Panc1 (cell line): ENCODE results near the gene ACCS. TPM values are rescaled to one million over a fixed set of nuclear protein-coding genes. Genes with fewer than 3 reads are reported as not detected.

ENCODE experiments used
- ATAC-seq: fragments of 200-7000 bp; cut with Tn5 transposase; 2 replicates; pipeline ENCODE4 v1.9.1; 2020; ENCODE audit warnings: mild to moderate bottlenecking, moderate library complexity
- BruUV-seq: library from RNA; stranded (reverse); fragments of 400-500 nt; replicated peaks from 2 replicates; lab custom pipeline; 2021; lab: Mats Ljungman, UMichigan
- CTCF ChIA-PET: fragments of 300-600 bp; sonication (Branson Sonifier 250); formaldehyde crosslinking; loops from one replicate; lab custom pipeline; 2022; ENCODE audit warnings: antibody characterized with exemption; lab: Charles Lee
- POLR2A ChIA-PET: fragments of 300-600 bp; sonication (Branson Sonifier 250); formaldehyde crosslinking; loops from one replicate; lab custom pipeline; 2022; ENCODE audit warnings: antibody characterized with exemption; lab: Charles Lee
- DNase-seq: peaks from one replicate; pipeline ENCODE4 v3.0.0-alpha.2; 2010; ENCODE audit warnings: low read depth, low spot score
- H3K27ac ChIP-seq: 2 replicates; pipeline ENCODE4 v1.5.1; 2011; ENCODE audit warnings: mild to moderate bottlenecking, low read length, inconsistent platforms
- H3K27me3 ChIP-seq: fragments of 200-500 bp; sonication (Bioruptor generic); 2 replicates; pipeline ENCODE4 v1.6.0; 2014; ENCODE audit warnings: low read length, inconsistent platforms; ENCODE audit not compliant: control insufficient read depth, insufficient read depth
- H3K36me3 ChIP-seq: fragments of 200-500 bp; sonication (Bioruptor generic); 2 replicates; pipeline ENCODE4 v1.5.1; 2014; ENCODE audit warnings: inconsistent platforms, mild to moderate bottlenecking, low read length, moderate library complexity; ENCODE audit not compliant: control insufficient read depth, insufficient read depth
- H3K4me1 ChIP-seq: 2 replicates; pipeline ENCODE4 v1.5.1; 2011; ENCODE audit warnings: inconsistent platforms, mild to moderate bottlenecking, low read length, moderate library complexity; ENCODE audit not compliant: control insufficient read depth, insufficient read depth
- H3K4me3 ChIP-seq, 2 experiments: 2 replicates each; pipeline ENCODE4 v1.5.1; 2011 to 2012; ENCODE audit warnings: low read depth in 2 of 2, low read length in 2 of 2, mild to moderate bottlenecking in 2 of 2, inconsistent platforms in 1 of 2, moderate library complexity in 1 of 2
- H3K9me3 ChIP-seq: fragments of 200-500 bp; sonication (Bioruptor generic); 2 replicates; pipeline ENCODE4 v1.5.1; 2014; ENCODE audit warnings: low read depth, mild to moderate bottlenecking, inconsistent platforms, low read length, moderate library complexity; ENCODE audit not compliant: control insufficient read depth, insufficient read depth
- CTCF ChIP-seq: fragments of 450-650 bp; IDR thresholded peaks from 2 replicates; pipeline ENCODE4 v1.5.1; 2017; ENCODE audit warnings: mild to moderate bottlenecking
- POLR2AphosphoS5 ChIP-seq: IDR thresholded peaks from 2 replicates; pipeline ENCODE4 v1.6.1; 2012; ENCODE audit warnings: mild to moderate bottlenecking, low read depth, low read length, moderate library complexity
- REST ChIP-seq, 2 experiments: IDR thresholded peaks; 2 replicates each; pipeline ENCODE4 v1.6.1; 2011 to 2012; ENCODE audit warnings: low read depth in 2 of 2, control low read depth in 1 of 2, low read length in 1 of 2, mild to moderate bottlenecking in 1 of 2, moderate library complexity in 1 of 2; ENCODE audit not compliant: insufficient read depth in 1 of 2
- SIN3A ChIP-seq: IDR thresholded peaks from 2 replicates; pipeline ENCODE4 v1.6.1; 2012; ENCODE audit warnings: low read depth, mild to moderate bottlenecking, low read length, moderate library complexity, borderline replicate concordance; ENCODE audit not compliant: insufficient read depth
- TCF7L2 ChIP-seq: IDR thresholded peaks from 2 replicates; pipeline ENCODE4 v1.6.1; 2011; ENCODE audit warnings: mild to moderate bottlenecking, low read depth, low read length, inconsistent platforms
- in situ Hi-C: cut with HindIII; loops from 2 replicates; pipeline ENCODE4 v1.10.0; 2016; ENCODE audit warnings: low sequenced_read_pairs, low pct_unique_long_range_greater_than_20kb
- intact Hi-C: fragments of 100-400 bp; cut with micrococcal nuclease; formaldehyde crosslinking; loops from one replicate; pipeline ENCODE4 v1.10.0; 2022; ENCODE audit not compliant: unreplicated experiment
- total RNA-seq: library from RNA; stranded (reverse); gene quantifications from one replicate; pipeline ENCODE4 v1.2.1, GENCODE V29; 2021; ENCODE audit not compliant: unreplicated experiment

Gene ACCS
- total RNA-seq, 1 experiment from 2014 or later, result 38.0 TPM

- no peak overlapping the region for H3K27ac ChIP-seq
- no peaks in the 10 kb centered on the region for H3K4me1 ChIP-seq
- POLR2A ChIA-PET, result no interaction called here
- DNase-seq, result no peak
- no peak for ATAC-seq
- CTCF ChIA-PET, result no interaction called here
- intact Hi-C loops (no loop called here), in situ Hi-C loops (no loop called here)
- H3K9me3 ChIP-seq, result no peaks in the 10 kb centered on the region
- BruUV-seq, result no TSS peak
- no peak overlapping the region for H3K4me3 ChIP-seq
- no peaks in the 10 kb centered on the region for H3K27me3 ChIP-seq
- no peaks in the 10 kb centered on the region for H3K36me3 ChIP-seq
- TF ChIP-seq POLR2AphosphoS5 (no peak), REST (IDR thresholded peaks at IDR 0.05; ENCODE audit: insufficient read depth in 1 of 2, low read depth in 2 of 2, low read length in 1 of 2) (no peak), SIN3A (no peak), TCF7L2 (no peak), CTCF (no peak)
Measured at GRCh38 chr11:44083906-44084305, 17.8 kb downstream of the ACCS start.

GRCh38 chr11:44085330-44085729 is 19.3 kb downstream of the ACCS start:
- Histone ChIP-seq H3K9me3 (no peaks in the 10 kb centered on the region), H3K27me3 (no peaks in the 10 kb centered on the region), H3K4me3 (no peak overlapping the region), H3K4me1 (no peaks in the 10 kb centered on the region), H3K36me3 (no peaks in the 10 kb centered on the region), H3K27ac (no peak overlapping the region)
- in situ Hi-C loops (no loop called here), intact Hi-C loops (no loop called here)
- BruUV-seq, result no TSS peak
- ChIA-PET POLR2A (no interaction called here), CTCF (interaction anchor here (0.6 kb wide), 1 partner anchor 24 kb away, joined by 3 read pairs; no protein-coding TSS in a partner anchor)
- DNase-seq (no peak), ATAC-seq (no peak)
- TF ChIP-seq POLR2AphosphoS5 (no peak), REST (IDR thresholded peaks at IDR 0.05; ENCODE audit: insufficient read depth in 1 of 2, low read depth in 2 of 2, low read length in 1 of 2) (no peak), TCF7L2 (no peak), CTCF (no peak), SIN3A (no peak)
